SK-N-SH treated with all-trans-retinoic acid at 6 μM for 48 hours (cell line): ENCODE data around the gene ZMAT3.

Source experiments
- BACH2 ChIP-seq: fragments of 250-450 bp; sonication (Bioruptor Pico); IDR thresholded peaks from 2 replicates; pipeline ENCODE4 v1.9.0; 2021; ENCODE audit warnings: mild to moderate bottlenecking, borderline replicate concordance
- CSDC2 ChIP-seq: fragments of 250-450 bp; sonication (Bioruptor Pico); IDR thresholded peaks from 2 replicates; pipeline ENCODE4 v1.5.0; 2020; ENCODE audit warnings: mild to moderate bottlenecking, moderate library complexity
- ISL1 ChIP-seq: fragments of 250-450 bp; sonication (Bioruptor Pico); IDR thresholded peaks from 2 replicates; pipeline ENCODE4 v2.1.2; 2022; ENCODE audit warnings: mild to moderate bottlenecking, moderate library complexity
- OSR1 ChIP-seq: fragments of 250-450 bp; sonication (Bioruptor Pico); IDR thresholded peaks from 2 replicates; pipeline ENCODE4 v1.8.0; 2022; ENCODE audit warnings: moderate library complexity, mild to moderate bottlenecking, inconsistent platforms
- RARB ChIP-seq: fragments of 250-450 bp; sonication (Bioruptor Pico); IDR thresholded peaks from 2 replicates; pipeline ENCODE4 v1.8.0; 2021; ENCODE audit warnings: mild to moderate bottlenecking, moderate library complexity
- TCF4 ChIP-seq: fragments of 250-450 bp; sonication (Bioruptor Pico); IDR thresholded peaks from 2 replicates; pipeline ENCODE4 v1.8.0; 2021; ENCODE audit warnings: mild to moderate bottlenecking, moderate library complexity, borderline replicate concordance
- ZFP3 ChIP-seq: fragments of 250-450 bp; sonication (Bioruptor Pico); IDR thresholded peaks from 2 replicates; pipeline ENCODE4 v1.5.0; 2020; ENCODE audit warnings: mild to moderate bottlenecking, moderate library complexity
- ZFP30 ChIP-seq: fragments of 450-650 bp; formaldehyde crosslinking; IDR thresholded peaks from 2 replicates; pipeline ENCODE4 v1.5.0; 2022; ENCODE audit warnings: mild to moderate bottlenecking, moderate library complexity
- ZNF565 ChIP-seq: fragments of 450-650 bp; formaldehyde crosslinking; conservative IDR thresholded peaks from 2 replicates; pipeline ENCODE4 v1.5.0; 2020; ENCODE audit warnings: low read depth, mild to moderate bottlenecking, moderate library complexity
- TF ChIP-seq, protein P1 (sequence below): fragments of 250-450 bp; sonication (Bioruptor Pico); IDR thresholded peaks from 2 replicates; pipeline ENCODE4 v1.5.0; 2020; ENCODE audit warnings: mild to moderate bottlenecking, moderate library complexity
- TF ChIP-seq, protein P2 (sequence below): fragments of 250-450 bp; sonication (Bioruptor Pico); IDR thresholded peaks from 2 replicates; pipeline ENCODE4 v1.5.1; 2020; ENCODE audit warnings: low read depth, mild to moderate bottlenecking, moderate library complexity
- TF ChIP-seq, protein P3 (sequence below): fragments of 250-450 bp; sonication (Bioruptor Pico); IDR thresholded peaks from 2 replicates; pipeline ENCODE4 v1.8.0; 2020; ENCODE audit warnings: mild to moderate bottlenecking, moderate library complexity, borderline replicate concordance

DNA sequence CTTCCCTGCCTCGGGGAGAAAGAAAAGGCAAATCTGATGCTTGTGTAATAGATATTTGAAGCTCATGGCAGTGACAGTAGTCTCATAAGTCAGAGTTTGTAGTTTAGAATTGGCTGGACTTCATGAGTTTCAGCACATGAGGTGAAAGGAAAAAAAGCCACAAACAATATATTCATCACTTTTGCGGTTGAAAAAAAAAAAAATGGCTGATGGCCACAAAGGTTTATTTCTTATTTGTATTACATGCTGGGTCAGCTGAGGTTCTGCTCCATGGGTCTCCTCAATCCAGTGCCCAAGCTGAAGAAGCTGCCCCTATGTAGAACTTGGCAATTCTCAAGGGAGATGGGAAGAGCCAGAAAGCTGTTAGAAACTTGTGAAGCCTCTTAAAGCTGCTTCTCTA is 2.2 kb upstream of the ZMAT3 start:
- TF ChIP-seq ISL1 (CRISPR knock-in tag) (no peak), ZFP3 (no peak), CSDC2 (CRISPR knock-in tag) (no peak), RARB (no peak), OSR1 (CRISPR knock-in tag) (no peak), BACH2 (CRISPR knock-in tag) (no peak), TCF4 (CRISPR knock-in tag) (no peak), ZNF565 (no peak), ZFP30 (no peak)
- TF ChIP-seq, protein P1, sequence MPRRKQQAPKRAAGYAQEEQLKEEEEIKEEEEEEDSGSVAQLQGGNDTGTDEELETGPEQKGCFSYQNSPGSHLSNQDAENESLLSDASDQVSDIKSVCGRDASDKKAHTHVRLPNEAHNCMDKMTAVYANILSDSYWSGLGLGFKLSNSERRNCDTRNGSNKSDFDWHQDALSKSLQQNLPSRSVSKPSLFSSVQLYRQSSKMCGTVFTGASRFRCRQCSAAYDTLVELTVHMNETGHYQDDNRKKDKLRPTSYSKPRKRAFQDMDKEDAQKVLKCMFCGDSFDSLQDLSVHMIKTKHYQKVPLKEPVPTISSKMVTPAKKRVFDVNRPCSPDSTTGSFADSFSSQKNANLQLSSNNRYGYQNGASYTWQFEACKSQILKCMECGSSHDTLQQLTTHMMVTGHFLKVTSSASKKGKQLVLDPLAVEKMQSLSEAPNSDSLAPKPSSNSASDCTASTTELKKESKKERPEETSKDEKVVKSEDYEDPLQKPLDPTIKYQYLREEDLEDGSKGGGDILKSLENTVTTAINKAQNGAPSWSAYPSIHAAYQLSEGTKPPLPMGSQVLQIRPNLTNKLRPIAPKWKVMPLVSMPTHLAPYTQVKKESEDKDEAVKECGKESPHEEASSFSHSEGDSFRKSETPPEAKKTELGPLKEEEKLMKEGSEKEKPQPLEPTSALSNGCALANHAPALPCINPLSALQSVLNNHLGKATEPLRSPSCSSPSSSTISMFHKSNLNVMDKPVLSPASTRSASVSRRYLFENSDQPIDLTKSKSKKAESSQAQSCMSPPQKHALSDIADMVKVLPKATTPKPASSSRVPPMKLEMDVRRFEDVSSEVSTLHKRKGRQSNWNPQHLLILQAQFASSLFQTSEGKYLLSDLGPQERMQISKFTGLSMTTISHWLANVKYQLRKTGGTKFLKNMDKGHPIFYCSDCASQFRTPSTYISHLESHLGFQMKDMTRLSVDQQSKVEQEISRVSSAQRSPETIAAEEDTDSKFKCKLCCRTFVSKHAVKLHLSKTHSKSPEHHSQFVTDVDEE = no peak
- TF ChIP-seq, protein P2, sequence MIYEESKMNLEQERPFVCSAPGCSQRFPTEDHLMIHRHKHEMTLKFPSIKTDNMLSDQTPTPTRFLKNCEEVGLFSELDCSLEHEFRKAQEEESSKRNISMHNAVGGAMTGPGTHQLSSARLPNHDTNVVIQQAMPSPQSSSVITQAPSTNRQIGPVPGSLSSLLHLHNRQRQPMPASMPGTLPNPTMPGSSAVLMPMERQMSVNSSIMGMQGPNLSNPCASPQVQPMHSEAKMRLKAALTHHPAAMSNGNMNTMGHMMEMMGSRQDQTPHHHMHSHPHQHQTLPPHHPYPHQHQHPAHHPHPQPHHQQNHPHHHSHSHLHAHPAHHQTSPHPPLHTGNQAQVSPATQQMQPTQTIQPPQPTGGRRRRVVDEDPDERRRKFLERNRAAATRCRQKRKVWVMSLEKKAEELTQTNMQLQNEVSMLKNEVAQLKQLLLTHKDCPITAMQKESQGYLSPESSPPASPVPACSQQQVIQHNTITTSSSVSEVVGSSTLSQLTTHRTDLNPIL (CRISPR knock-in tag) = no peak
- TF ChIP-seq, protein P3, sequence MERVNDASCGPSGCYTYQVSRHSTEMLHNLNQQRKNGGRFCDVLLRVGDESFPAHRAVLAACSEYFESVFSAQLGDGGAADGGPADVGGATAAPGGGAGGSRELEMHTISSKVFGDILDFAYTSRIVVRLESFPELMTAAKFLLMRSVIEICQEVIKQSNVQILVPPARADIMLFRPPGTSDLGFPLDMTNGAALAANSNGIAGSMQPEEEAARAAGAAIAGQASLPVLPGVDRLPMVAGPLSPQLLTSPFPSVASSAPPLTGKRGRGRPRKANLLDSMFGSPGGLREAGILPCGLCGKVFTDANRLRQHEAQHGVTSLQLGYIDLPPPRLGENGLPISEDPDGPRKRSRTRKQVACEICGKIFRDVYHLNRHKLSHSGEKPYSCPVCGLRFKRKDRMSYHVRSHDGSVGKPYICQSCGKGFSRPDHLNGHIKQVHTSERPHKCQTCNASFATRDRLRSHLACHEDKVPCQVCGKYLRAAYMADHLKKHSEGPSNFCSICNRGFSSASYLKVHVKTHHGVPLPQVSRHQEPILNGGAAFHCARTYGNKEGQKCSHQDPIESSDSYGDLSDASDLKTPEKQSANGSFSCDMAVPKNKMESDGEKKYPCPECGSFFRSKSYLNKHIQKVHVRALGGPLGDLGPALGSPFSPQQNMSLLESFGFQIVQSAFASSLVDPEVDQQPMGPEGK (CRISPR knock-in tag) = no peak
